HL-60/S4 treated with retinoic acid at 250 ng/mL for 4 days and 3 days (cell line): ENCODE data around the gene CALML3.

Experiments used
- in situ Hi-C: fragments of 300-500 bp; cut with MboI; formaldehyde crosslinking; loops from 2 replicates; pipeline ENCODE4 v1.7.0; 2022; ENCODE audit warnings: low sequenced_read_pairs

Gene CALML3

GRCh38 chr10:5506246-5506645 is 18.5 kb upstream of the CALML3 start:
- in situ Hi-C loops = no loop called here

- in situ Hi-C loops = no loop called here
Measured at GRCh38 chr10:5506751-5507648, 17.8 kb upstream of the CALML3 start.

GRCh38 chr10:5507649-5508131 is 17.1 kb upstream of the CALML3 start:
- in situ Hi-C loops = no loop called here

- in situ Hi-C loops = no loop called here
Measured at GRCh38 chr10:5508161-5508604, 16.6 kb upstream of the CALML3 start.

GRCh38 chr10:5508786-5509185 is 16.0 kb upstream of the CALML3 start:
- in situ Hi-C loops = no loop called here

- in situ Hi-C loops = no loop called here
Measured at GRCh38 chr10:5509236-5509635, 15.5 kb upstream of the CALML3 start.

- in situ Hi-C loops = no loop called here
Measured at GRCh38 chr10:5509691-5510090, 15.1 kb upstream of the CALML3 start.

GRCh38 chr10:5510281-5511072 is 14.3 kb upstream of the CALML3 start:
- in situ Hi-C loops = no loop called here

GRCh38 chr10:5511231-5511884 is 13.4 kb upstream of the CALML3 start:
- in situ Hi-C loops = no loop called here

- in situ Hi-C loops = no loop called here
Measured at GRCh38 chr10:5511885-5512280, 12.9 kb upstream of the CALML3 start.

- in situ Hi-C loops = no loop called here
Measured at GRCh38 chr10:5512331-5512730, 12.4 kb upstream of the CALML3 start.

GRCh38 chr10:5512881-5513612 is 11.7 kb upstream of the CALML3 start:
- in situ Hi-C loops = no loop called here

GRCh38 chr10:5514226-5514850 is 10.4 kb upstream of the CALML3 start:
- in situ Hi-C loops = no loop called here

GRCh38 chr10:5515948-5516761 is 8.6 kb upstream of the CALML3 start:
- in situ Hi-C loops = no loop called here

- in situ Hi-C loops = no loop called here
Measured at GRCh38 chr10:5517546-5517945, 7.2 kb upstream of the CALML3 start.

GRCh38 chr10:5518143-5518542 is 6.6 kb upstream of the CALML3 start:
- in situ Hi-C loops = no loop called here

GRCh38 chr10:5519054-5519453 is 5.7 kb upstream of the CALML3 start:
- in situ Hi-C loops = no loop called here

GRCh38 chr10:5522913-5523560 is 1.7 kb upstream of the CALML3 start:
- in situ Hi-C loops = no loop called here
